GM18526 (cell line): ENCODE data around the gene CEACAM16.

Experiments
- POLR2A ChIP-seq: IDR thresholded peaks from 3 replicates; pipeline ENCODE4 v1.6.1; 2011; ENCODE audit not compliant: insufficient read length; ENCODE audit errors: extremely low read depth

The CEACAM16 gene

DNA sequence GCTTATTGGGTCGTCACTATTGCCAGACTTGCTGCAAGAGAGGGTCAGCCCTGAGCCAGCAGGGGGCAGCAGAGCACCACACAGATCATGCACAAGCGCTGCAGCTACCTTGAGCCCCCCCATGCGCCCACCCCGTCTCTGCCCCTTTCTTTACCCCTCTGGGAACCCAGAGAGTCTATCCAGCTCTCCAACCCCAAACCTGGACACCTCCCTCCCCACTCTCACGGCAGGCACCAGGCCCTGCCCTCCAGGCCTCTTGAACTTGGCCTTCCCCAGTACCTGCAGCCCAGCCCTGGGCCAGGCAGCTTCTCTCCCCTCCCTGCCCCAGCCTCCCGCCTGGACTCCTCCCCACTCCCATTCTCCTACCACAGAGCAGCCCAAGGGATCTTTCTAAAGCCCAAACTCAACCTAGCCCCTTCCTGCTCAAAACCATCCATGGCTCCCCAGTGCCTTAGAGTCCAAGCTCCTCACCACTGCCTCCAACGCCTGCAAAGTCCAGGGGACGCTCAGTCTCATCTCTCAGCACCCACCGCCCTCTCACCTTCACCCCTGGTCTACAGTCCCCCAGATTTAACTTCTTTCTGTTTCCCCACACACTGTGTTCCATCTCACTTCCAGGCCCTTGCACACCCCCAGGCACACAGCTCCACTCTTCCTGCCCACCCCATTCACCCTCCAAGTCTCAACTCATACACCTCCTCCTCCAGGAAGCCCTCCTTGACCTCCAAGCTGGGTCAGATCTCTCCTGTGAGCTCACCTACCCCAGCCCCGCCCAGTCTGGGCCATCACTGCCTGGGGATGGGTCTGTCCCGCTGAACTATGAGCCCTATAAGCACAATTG, 9.4 kb upstream of the CEACAM16 start:
- no peak for TF ChIP-seq POLR2A

DNA sequence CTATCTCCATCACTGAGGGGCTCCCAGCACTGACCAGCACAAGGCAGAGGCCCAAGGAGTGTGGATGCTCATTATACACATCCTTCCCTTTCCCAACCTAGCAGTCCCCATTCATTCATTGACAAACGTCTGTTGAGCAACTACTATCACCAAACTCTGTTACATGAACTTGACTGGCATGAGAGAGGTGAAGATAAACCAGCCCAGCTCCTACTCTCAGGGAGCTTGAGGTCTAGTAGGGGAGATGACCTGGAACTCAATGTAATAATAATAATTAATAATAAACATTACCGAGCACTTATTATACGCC, 8.9 kb upstream of the CEACAM16 start:
- TF ChIP-seq POLR2A = no peak

DNA sequence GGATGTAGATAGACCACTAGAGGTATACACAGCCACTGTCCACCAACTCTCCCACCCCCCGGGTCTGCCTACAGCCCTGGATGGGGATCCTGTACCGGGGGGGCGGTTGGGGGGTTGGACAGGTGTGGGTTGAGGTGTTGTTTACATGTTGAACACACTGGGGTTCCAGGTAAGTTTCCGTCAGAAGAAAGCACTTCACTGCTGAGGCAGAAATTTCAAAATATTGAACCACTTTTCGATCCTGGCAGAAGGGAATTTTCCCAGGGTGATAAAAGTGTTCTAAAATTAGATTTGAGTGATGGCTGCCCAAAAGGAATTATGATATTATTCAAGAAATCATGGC, 6.6 kb upstream of the CEACAM16 start:
- TF ChIP-seq POLR2A = no peak

DNA sequence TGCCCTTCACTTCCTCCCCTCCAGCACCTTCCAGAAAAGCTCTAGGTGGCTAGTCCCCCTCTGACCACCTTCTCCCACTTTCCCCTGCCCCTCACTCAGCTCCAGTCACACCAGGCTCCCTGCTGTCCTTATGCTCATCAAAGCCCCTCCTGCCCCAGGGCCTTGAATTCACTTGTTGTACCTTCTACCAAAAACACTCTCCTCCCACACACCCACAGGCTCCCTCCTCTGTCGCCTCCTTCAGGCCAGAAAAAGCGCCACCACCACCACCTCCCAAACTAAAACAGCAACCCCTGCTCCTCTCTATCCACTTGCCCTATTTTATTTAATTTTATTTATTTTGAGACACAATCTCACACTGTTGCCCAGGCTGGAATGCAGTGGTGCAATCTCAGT, 4.8 kb upstream of the CEACAM16 start:
- no peak for TF ChIP-seq POLR2A

DNA sequence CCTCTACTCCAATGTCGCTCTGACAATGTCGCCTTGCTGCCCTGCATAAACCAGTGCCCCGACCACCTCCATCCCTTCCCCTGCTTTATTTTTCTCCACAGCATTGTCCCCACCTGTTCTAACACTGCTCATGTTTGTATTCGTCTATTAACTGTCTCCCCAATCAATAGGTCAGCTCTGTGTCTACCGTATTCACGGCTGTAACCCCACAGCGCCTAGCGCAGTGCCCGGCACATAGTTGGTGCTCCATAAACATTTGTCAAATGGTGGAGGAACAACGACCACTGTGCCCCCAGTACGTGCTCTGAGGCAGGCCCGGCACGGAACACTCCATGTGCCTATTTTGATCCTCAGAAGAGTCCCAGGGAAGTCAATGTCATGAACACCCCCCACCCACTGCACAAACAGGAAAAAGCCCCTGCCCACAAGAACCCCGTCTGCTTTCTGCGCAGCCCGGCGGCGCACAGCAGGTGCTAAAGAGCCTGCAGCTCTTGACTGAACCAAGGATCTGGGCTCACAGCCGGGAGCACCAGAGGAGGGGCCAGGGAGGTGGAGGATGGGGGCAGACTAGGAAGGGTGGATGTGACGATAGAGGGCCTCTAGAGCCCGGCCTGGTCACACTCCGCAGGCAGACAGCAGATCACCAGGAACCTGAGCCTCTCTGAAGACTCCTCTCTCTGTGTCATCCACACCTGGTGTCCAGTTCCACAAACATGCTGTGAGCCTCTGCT, 1.8 kb upstream of the CEACAM16 start:
- no peak for TF ChIP-seq POLR2A

DNA sequence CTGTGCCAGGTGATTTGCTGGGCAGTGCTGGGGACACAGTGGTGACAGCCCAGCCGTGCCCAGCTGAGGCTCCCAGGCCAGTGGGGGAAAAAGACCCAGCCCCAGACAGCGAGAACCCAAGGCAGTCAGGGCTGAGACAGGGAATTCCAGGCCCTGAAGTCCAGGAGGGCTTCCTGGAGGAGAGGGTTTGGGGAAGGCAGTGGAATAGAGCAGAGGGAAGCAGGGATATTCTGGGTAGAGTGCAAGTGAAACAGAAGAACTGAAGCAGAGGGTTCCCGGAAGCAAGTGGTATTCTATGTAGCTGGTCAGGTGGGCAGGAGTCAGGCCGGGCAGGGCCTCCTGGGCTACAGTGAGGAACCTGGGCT, 1.3 kb upstream of the CEACAM16 start:
- no peak for TF ChIP-seq POLR2A

DNA sequence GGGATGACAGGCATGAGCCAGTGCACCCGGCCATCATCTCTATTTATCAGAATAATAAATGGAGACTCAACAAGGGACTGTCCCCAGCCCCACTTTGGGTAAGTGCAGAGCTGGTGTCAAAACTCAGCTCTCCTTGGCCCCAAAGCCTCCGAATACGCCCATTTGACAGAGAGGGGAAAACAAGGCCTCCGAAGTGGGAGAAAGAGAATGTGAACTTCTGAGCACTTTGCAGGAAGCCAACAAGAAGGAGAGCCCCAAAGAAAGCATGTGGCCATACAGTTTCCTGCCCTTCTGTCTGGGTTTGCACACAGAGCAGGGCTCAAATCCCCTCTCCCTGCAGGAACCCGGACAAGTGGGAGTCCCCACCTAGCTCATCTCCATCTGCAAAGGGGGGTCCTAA, 1.6 kb downstream of the CEACAM16 start:
- TF ChIP-seq POLR2A = no peak

DNA sequence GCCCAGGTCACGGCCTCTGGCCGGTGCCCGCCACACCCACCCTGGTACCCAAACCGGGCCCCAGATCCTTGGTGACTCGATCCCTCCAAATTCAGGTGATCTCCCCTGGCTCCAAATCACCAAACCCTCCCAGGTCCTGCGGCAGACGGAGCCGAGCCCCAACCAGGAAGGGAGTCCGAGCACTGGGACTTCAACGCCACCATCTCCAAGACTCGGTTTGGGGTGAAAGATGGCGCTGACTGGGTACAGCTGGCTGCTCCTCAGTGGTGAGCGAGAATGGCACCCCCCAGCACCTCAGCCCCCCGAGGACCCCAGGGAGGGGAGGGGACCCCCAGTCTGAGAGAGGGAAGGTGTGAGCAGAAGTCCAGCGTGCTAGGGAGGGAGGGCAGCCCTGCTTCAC, 2.3 kb downstream of the CEACAM16 start:
- TF ChIP-seq POLR2A = no peak

DNA sequence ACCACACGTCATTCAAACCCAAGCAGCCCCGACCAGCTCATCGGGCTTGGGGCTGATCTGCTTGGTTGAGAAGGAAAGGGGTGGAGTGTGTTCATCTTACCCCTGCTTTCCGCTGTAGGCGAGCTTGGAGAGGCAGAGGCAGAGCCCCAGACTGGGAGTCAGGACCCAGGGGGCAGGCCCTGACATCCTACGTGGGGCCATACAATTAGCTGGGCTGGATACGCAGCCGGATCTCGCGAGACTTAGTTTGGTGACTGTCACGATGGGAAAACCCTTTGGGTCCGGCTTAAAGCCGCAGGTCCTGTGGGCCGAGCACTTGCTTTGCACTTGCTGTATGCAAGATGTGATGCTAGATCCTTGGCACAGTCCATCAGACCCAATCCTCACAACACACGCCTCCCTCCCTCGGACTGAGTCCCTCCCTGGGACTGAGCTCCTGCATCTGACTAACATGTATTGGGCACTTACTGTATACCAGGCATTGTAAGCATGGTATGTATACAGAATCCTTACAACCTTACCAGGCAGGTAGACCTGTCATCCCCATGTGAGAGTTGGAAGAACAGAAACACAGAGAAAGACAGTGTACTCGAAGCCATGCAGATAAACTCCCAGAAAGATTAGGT, 3.7 kb downstream of the CEACAM16 start:
- TF ChIP-seq POLR2A = no peak

DNA sequence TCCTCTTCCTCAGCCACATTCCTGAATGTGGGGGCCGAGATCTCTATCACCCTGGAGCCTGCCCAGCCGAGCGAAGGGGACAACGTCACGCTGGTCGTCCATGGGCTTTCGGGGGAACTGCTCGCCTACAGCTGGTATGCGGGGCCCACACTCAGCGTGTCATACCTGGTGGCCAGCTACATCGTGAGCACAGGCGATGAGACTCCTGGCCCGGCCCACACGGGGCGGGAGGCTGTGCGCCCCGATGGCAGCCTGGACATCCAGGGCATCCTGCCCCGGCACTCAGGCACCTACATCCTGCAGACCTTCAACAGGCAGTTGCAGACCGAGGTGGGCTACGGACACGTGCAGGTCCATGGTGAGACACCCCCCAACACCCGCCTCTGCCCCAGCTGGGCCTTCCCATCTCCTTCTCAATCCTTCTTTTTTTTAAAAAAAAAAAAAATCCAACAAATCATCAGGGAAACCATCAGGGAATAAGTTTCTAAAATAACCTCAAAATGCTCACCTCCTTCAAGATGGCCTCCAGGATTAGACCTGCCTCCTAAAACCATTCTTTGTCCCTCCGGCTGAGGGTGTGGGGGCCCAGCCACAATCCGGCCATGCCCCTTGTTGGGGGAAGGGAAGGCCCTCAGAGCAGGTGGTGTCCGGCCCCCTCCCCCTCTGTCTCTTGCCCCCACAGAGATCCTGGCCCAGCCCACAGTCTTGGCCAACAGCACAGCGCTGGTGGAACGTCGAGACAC, 4.6 kb downstream of the CEACAM16 start:
- TF ChIP-seq POLR2A = no peak

DNA sequence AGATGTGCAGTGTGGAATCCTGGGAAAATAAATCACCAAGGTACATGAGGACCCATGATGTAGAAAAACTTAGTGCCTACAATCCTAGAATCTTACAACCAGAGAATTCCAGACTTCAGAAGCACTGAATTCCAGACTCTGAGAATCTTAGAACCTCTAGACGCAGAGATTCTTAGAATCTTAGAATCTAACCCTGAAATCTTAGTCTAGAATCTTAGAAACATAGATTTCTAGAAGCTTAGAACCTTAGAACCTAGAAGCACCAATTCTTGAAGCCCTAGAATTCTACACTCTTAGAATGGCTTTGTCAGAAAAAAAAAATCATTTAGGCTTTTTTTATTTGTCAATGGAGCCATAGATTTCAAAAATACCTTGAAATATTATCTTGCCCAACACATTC, 6.0 kb downstream of the CEACAM16 start:
- no peak for TF ChIP-seq POLR2A

DNA sequence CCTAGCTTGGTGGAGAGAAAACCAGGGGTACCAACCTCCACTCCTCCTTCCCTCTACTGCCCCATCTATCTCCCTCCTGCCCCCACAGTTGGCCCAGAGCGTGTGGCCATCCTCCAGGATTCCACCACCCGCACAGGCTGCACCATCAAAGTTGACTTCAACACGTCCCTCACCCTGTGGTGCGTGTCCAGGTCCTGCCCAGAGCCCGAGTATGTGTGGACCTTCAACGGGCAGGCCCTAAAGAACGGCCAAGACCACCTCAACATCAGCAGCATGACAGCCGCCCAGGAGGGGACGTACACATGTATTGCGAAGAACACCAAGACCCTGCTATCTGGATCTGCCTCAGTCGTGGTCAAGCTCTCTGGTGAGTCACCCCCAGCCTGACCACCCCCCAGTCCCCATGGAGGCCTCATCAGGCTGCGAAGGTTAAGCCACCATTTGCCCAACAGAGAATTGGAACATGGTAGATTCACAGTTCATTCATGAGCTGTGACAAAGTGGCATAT, 6.6 kb downstream of the CEACAM16 start:
- TF ChIP-seq POLR2A = no peak

DNA sequence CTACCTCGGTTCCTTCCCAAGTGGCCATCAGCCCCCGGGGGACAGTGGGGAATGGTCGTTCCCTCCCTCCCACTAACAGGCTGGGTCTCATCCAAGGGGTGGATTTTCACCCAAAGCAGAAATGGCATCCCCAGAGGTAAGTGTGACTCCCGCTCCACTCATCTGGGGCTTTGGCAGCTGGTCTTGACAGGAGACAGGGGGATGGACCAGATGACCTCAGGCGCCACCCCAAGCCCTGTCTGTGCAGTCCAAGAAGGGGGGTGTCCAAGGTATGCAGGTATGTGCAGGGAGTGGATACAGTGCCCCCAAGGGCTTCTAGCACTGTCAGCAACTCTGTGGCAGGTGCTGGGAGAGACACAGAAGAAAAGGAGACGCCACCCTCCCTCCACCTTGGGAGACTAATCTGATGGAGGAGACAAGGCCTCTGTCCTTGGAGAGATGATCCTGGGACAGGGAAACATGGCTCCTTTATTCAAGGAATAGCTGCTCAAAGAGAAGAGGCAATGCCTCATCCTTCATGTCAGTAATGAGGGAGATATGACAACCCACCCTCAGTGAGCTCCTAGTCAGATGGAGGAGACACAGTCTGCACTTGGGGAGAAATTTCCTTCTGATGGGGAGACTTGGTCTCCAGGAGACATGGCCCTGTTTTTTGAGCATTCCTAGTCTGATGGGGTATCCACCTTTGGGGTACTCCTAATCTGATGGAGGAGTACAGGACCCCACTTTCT, 7.7 kb downstream of the CEACAM16 start:
- TF ChIP-seq POLR2A = no peak

DNA sequence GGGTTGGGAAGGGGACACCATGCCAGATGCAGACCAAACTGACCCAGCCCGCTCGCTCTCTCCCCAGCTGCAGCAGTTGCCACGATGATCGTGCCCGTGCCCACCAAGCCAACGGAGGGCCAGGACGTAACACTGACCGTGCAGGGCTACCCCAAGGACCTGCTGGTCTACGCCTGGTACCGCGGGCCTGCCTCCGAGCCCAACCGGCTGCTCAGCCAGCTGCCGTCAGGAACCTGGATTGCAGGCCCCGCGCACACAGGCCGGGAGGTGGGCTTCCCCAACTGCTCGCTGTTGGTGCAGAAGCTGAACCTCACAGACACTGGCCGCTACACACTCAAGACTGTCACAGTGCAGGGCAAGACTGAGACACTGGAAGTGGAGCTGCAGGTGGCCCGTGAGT, 8.8 kb downstream of the CEACAM16 start:
- TF ChIP-seq POLR2A = no peak

DNA sequence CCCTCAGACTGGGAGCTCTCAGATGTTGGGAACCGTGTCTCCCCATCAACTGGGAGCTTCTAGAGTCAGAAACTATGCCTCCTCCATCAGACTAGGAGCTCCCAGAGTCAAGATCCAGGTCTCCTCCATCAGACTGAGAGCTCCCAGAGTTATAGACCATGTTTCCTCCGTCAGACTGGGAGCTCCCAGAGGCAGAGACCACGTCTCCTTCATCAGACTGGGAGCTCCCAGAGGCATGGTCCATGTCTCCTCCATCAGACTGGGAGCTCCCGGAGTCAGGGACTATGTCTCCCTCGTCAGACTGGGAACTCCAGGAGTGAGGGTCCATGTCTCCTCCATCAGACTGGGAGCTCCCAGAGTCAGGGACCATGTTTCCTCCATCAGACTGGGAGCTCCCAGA, 10.0 kb downstream of the CEACAM16 start:
- TF ChIP-seq POLR2A = no peak

DNA sequence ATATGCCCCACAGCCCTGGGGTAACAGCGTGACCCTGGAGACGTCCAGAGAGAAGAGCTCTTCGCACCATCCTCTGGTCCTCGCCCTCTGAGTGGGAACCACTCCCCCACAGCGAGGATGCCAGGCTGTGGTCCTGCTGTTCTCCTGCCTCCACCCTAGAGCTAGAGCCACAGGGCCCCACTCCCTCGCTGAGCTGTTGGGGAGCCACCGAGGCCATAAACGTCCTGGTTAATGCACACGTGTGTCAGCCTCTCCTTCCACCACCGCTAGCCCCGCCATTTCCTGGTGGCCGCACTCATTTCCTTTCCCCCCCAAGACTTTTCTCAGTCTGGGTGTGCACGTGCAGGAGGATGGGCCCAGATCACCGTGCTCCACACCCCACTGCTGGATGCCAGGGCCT, 11.5 kb downstream of the CEACAM16 start:
- no peak for TF ChIP-seq POLR2A
